NCI-H526 (cell line): Measurements from ENCODE around the gene COL4A3.

Experiments used
- DNase-seq, 2 experiments: peaks; one replicate each; lab custom pipeline; 2025; lab: John Stamatoyannopoulos, UW

The COL4A3 gene

GRCh38 chr2:227287771-227288170, 123.3 kb downstream of the COL4A3 start:
- DNase-seq: no peak

GRCh38 chr2:227292314-227292713, 127.9 kb downstream of the COL4A3 start:
- no peak for DNase-seq

DNA sequence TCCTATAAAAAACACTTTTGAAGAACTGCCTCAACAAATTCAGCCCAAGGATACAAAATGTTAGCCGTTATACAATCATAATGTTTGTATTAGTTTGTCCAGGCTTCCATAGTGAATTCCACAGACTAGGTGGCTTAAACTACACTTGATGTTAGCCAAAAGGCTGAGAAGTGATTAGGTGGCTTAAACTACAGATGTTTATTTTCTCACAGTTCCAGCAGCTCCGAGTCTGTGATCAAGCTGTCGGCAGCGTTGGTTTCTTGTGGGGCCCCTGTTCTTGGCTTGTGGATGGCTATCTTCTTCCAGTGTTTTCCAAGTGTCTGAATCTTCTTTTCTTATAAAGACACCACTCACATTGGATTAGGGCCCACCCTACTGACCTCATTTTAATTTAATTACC, 129.1 kb downstream of the COL4A3 start:
- no peak for DNase-seq

GRCh38 chr2:227295806-227296205, 131.4 kb downstream of the COL4A3 start:
- DNase-seq: no peak

GRCh38 chr2:227296671-227297405, 132.4 kb downstream of the COL4A3 start:
- no peak for DNase-seq

DNA sequence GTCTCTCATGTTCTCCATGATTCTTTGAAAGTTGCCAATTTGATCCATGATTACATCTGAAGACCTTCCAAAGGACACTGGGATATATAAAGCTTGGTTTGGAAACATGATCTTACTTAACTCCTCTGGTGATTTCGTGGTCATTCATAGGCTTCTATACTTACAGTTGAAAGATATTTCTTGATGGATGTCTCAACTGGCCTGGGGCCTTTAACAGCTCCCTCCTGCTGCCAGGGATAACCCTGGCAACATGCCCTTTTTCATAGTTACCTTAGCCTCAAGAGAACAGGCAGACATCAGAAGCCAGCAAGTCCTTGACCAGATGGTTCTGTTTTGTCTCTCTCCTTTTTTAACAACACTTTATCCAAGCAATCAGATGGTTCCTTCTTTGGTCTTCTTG, 137.1 kb downstream of the COL4A3 start:
- DNase-seq: no peak

GRCh38 chr2:227308784-227309183, 144.4 kb downstream of the COL4A3 start:
- DNase-seq: no peak

GRCh38 chr2:227310756-227311110, 146.3 kb downstream of the COL4A3 start:
- DNase-seq: no peak

DNA sequence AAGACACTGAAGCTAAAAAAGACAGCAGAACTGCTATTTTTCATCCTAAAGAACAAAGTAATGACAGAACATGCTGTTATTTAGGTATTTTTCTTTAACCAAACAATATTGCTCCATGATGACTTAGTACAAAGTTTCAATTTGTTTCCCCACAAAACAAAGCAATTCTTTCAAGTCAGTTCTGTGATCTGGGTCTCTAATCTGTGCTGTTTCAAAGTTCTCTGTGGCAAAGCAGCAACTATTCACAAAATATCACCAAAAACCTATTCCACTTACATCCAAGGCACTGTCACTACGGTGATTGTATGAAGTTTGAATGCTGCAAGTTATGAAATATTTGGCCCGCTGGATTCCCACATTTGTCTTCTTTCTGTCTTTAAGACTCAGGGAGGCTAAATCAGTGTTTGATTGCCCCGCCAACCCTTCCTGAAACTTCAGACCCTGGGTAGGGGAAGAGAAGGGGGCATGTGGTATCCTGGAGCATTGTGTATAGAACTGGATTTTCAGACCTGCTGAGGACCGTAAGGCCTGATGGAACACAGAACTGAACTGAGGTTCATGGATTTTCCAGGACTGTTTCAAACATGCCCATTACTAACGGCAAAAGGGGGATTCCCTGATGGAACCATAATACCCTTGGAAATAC, 147.6 kb downstream of the COL4A3 start:
- DNase-seq: no peak

- DNase-seq: no peak
These were observed 148.2 kb downstream of the COL4A3 start for GRCh38 chr2:227312579-227312978.

GRCh38 chr2:227313310-227313709, 148.9 kb downstream of the COL4A3 start:
- no peak for DNase-seq

DNA sequence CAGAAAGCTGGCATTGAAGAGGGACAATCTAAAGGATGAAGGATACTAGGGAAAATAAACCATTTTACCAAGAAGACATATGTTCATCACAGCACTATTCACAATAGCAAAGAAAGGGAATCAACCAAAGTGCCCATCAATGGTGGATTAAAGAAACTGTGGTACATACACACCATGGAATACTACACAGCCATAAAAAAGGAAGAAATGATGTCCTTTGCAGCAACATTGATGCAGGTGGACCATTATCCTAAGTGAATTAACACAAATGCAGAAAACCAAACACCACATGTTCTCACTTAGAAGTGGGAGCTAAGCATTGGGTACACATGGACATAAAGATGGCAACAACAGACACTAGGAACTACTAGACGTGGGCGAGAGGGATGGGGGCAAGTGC, 153.4 kb downstream of the COL4A3 start:
- DNase-seq: no peak

DNA sequence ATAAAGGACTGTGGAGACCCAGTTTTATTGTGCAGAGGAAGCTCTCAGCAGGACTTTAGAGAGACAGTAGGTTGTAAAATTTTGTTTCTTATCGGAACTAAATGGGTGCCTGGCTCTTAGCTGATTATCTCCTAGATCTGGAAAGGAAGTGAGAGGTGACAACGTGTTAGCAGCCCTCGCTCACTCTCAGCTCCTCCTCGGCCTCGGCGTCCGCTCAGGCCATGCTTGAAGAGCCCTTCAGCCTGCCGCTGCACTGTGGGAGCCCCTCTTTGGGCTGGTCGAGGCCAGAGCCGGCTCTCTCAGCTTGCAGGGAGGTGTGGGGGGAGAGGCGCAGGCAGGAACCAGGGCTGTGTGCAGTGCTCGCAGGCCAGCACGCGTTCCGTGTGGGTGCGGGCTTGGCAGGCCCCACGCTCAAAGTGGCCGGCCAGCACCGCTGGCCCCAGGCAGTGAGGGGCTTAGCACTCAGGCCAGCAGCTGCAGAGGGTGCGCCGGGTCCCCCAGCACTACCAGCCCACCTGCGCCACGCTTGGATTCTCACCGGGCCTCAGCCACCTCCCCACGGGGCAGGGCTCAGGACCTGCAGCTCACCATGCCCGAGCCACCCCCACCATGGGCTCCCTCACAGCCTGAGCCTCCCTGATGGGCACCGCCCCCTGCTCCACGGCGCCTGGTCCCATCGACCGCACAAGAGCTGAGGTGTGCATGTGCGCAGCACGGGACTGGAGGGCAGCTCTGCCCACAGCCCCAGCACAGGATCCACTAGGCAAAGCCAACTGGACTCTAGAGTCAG, 156.1 kb downstream of the COL4A3 start:
- no peak for DNase-seq

DNA sequence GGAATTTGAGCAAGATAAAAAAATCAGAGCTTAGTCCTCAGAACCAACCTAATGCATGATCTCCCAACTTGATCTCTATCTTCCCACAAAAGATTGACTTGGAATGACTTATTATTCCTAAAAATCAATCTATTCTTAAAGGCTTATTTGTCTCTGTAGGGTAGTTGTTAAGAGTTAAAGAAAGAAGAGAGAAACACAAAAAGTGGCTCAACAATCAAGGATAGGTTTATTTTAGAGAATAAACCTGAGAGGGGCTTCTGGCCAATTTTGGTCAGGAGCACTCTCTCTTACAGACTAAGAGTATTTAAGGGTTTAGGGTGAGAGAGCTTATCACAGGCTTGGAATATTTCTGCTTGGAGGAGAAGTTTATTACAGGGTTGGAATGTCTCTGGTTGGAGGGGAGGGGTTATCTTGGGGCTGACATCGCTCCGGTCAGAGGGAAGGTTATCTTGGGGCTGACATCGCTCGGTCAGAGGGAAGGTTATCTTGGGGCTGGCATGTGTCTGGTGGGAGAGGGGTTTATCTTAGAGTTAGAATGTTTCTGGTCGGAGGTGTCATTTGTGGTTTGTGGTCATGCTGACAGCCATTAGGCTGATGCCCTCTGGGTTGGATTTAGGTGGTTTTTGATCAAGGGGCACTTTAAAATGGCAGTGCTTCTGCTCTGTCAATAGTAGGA, 158.2 kb downstream of the COL4A3 start:
- DNase-seq: no peak

- DNase-seq: no peak
These were observed 159.4 kb downstream of the COL4A3 start for GRCh38 chr2:227323818-227324217.

GRCh38 chr2:227324642-227324994, 160.2 kb downstream of the COL4A3 start:
- DNase-seq: no peak

DNA sequence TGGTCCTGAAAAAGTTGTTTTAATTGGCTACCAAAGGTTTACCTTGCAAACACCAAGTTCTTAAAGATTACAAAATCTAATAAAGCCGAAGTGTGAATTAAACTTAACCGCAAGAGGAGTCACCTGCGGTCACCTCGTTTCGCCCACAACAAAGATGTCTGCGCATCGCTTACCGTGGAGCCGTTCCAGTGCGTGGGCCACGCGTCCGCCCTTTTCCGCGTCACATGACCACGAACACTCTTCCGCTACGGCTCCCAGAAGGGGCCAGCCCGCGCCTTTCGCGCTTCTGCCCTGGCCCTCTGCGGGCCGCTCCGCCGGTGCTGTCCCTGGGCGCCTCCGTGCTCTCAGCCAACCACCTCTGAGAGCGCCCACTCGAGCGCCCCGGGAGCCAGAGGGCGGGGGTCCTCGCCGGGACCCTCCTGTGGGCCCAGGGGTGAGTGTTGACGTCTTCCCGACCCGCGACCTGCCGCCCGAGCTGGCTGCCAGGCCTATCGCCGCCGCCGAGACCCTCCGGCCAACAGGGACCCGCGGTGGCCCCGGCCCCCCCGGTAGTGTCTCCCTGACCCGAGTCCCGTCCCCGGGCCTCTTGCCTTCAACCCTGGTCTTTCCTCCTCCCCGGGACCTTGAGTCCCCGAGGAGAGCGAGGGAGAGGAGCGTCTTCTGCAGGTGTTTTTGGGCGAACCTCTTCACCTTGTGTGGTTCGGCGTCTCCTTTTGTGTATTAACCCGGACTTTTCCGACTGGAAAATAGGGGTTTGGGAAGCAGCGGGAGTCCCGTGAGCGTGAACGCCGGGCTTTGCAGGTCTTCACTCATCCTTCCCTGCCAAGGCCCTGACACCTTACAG, 160.8 kb downstream of the COL4A3 start, which contains the start of gene MFF:
TSS of gene MFF (plus strand) at position 257 of the 844 bp plus-strand sequence. CDS start 5,415 bp downstream, outside the sequence.
- peak; percentile 86 to 96 for DNase-seq

GRCh38 chr2:227325839-227326195, 161.4 kb downstream of the COL4A3 start:
- DNase-seq: peak in 1 of 2 experiments; percentile 71

DNA sequence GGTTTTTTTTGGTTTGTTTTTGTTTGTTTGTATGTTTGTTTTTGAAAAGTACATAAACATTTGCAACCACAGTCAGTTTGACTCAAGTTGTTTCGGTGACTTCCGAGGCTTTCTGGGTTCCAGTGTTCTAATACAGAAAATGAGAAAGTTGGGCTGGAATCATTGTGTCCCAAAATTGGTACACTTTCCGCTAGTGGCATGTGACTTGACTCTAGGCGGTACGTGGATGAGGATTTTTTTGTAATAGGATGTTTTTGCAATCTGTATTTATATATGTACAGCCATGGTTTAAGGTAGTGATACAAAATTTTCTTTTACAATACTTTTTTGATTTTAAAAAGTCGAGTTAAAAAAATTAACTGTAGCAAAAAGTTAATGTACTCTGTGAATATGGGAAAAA, 162.4 kb downstream of the COL4A3 start:
- DNase-seq: no peak

- no peak for DNase-seq
These were observed 171.3 kb downstream of the COL4A3 start for GRCh38 chr2:227335713-227336112.

DNA sequence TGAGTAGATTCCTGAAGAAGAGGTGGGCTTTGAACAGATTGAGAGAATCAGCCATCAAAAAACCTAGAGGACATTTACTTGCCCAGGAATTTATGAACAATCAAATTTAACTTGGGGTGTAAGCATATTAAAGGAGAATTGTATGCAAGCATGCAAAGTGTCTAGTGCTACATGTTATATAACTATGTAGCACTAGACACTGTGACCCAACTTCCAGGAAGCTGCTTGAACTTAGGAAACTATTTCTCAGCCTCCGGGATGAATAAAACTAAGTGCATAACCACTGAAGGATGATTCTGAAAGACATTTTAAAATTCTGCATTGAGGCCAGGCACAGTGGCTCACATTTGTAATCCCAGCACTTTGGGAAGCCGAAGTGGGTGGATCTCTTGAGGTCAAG, 173.0 kb downstream of the COL4A3 start:
- DNase-seq: no peak
